Colon (tissue), 2 donors: ENCODE results near the gene CACNA1G.

Experiments used
- FAIRE-seq: peaks from 2 replicates; lab custom pipeline; 2012; peaks lifted over from hg19 to GRCh38; lab: Jason Lieb, UNC
- donor health status: control.
- donor health status: control.

The CACNA1G gene

DNA sequence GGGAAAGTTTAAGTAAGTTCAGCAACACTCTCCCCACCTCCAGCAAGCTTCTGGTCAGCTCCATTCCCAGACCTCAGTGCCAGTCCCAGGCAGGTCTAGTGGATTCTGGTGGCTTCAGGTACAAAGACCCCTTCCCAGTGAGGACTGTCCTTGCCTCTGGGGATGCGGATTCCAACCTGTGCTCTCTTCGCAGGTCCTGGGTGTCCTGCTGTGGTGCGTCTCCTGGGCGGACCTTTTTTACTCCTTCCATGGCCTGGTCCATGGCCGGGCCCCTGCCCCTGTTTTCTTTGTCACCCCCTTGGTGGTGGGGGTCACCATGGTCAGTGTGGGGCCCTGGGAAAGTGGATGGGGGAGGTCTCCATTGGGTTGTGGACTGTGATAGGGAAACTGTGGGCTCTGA is 96.0 kb downstream of the CACNA1G start:
- FAIRE-seq = no peak

DNA sequence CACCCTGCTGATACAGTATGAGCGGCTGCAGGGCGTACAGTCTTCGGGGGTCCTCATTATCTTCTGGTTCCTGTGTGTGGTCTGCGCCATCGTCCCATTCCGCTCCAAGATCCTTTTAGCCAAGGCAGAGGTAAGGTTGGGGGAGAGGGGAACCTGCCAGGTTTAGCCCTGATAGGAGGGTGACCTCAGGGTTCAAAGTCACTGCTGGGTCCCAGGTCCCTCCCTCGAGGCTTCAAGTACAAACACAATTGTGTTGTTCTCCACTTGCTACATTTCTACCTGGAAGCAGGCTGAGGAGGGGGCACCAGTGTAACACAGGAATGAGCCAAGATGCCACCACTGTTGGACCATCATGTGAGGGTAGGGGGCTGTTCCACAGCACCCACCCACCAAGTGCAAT is 96.5 kb downstream of the CACNA1G start:
- FAIRE-seq = no peak

DNA sequence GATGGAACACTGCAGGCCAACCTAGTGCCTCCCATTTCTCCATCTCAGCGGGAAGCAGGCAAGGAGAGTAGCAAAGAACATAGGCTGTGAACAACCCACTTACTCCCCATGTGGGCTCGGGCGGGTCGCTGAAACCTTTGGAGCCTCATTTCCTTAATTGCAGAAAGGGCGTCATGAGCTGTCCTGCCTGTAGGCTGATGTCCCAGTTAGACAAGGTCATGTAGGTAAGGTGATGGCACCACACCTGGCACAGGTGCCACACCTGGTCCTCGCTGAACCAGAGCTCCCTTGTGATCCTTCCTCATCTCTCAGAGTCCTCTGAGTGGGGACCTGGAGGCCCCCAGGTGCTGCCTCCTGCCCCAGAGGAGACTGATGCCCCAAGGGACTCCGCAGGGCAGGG is 97.1 kb downstream of the CACNA1G start:
- FAIRE-seq = no peak

DNA sequence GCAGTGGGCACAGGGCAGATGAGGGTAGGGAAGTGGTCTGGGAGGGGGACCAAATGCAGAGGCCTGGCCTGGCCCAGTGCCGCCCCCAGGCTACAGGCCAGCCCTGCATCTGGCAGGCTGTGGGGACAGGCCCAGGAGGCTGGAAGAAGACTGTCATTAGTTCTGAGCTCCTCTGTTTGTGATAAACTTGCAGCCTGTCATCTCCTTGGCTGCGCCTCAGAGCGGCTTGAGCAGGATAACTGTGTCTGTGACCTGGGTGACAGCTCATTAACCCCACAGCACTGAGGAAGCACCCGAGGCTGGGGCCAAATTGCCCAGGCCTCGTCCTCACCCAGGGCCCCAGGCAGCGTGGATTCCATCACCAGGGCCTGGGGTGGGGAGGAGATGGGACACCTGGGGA is 98.1 kb downstream of the CACNA1G start:
- FAIRE-seq = no peak

DNA sequence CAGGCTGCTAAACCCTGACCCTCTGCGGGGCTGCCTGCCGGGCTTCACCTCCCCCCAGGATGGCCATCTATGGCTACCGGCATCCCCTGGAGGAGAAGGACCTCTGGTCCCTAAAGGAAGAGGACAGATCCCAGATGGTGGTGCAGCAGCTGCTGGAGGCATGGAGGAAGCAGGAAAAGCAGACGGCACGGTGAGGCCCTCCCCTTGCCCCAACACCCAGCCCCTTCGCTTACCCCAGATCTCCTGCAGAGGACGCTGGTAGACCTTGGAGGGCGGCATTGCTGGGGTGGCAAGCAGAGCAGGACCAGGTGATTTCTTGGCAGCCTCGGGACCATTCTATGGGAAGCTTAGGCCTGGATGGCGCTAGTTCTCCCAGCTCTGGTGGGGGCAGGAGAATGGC is 98.7 kb downstream of the CACNA1G start:
- no peak for FAIRE-seq

DNA sequence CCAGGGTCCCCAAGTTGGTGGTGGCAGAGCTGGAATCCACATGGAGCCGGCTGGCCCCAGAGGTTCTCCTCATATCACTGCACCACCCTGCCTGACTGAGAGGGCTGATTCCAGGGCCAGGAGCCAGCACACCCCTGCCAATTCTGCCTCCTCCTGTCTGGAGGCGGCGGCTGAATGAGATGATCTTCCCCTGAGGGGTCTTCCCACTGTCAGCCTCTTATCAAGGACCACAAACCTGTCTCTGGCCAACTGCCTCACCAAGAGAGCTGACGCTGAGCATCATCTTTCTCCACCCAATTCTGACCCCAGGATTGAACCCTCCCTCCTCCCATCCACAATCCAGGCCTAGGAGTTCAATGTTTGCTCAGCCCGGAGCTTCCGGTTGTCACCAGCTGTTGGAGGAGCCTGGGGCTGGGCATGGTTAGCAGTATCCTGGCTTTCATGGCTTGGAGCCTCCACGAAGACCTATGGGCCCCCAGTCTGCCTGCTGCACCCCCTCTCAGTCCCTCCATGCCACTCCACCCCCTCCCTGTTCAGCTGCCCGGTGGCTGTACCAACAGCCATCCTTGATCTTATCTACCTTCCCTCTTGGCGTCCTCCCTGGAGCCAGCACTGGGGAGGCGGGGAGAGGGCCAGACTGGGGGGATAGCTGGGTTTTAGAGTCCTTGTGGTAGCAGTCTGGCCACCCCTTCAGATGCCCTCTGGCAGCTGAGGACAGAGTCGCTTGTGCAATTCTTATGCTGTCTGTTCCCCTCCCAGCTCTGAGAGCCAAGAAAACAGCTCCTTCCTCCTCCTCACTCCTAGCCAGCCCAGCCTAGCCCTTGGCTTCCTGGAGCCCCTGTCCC is 99.7 kb downstream of the CACNA1G start:
- FAIRE-seq = no peak

DNA sequence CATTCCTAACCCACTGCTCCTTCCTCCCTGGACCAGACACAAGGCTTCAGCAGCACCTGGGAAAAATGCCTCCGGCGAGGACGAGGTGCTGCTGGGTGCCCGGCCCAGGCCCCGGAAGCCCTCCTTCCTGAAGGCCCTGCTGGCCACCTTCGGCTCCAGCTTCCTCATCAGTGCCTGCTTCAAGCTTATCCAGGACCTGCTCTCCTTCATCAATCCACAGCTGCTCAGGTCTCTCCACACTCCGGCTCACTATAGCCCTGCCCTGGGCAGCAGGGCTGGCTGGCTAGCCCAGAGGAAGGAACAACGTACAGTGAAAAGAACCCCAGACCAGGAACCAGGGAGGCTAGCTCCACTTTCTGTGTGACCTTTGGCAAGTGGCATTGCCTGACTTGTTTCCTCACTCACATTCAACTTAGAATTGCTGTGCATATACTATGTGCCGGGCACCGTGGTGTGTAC is 100.4 kb downstream of the CACNA1G start:
- FAIRE-seq = no peak

DNA sequence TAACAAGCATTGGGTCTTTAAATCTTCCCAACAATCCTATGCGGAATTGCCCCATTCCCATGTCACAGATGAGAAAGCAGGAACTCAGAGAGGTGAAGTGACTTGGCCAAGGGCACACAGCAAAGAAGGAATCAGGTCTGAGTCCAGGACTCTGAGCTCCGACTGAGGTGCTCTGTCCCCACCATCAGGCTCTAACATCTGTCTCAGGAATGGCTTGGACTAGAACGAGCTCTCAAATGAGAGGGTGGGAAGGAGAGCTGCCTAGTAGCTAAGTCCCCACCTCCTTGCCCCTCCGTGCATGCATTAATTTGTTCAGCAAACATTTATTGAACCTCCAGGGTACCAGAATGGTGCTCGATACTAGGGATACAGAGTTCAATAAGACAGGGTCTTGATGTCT is 100.8 kb downstream of the CACNA1G start:
- FAIRE-seq = no peak

DNA sequence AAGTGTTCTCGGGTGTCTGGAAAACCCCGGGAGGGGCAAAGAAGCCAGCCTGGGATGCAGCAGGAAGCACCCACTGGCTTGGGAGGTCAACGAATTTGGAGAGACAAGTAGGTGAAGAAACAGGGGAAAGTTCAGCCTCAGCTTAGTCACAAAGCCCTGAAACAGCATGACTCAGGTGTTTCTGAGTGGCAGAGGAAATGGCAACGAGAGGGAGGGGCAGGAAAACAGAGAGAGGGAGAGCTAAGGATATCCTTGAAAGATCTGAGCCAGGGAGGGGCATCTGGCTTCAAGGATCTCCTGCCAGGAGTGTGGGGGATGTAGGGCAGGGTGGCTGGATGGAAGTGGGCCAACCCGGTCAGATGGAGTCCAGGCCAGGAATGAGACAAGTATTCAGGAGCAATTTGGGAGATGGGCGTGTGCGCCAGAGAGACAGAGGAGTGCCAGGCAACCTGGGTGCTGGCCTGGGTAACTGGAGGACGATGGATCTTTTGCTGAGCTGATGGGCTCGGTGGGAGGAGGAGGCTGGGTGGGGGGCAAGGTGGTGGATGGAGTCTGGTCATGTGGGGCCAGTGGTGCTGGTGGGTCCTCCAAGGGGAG is 101.4 kb downstream of the CACNA1G start:
- FAIRE-seq = no peak

DNA sequence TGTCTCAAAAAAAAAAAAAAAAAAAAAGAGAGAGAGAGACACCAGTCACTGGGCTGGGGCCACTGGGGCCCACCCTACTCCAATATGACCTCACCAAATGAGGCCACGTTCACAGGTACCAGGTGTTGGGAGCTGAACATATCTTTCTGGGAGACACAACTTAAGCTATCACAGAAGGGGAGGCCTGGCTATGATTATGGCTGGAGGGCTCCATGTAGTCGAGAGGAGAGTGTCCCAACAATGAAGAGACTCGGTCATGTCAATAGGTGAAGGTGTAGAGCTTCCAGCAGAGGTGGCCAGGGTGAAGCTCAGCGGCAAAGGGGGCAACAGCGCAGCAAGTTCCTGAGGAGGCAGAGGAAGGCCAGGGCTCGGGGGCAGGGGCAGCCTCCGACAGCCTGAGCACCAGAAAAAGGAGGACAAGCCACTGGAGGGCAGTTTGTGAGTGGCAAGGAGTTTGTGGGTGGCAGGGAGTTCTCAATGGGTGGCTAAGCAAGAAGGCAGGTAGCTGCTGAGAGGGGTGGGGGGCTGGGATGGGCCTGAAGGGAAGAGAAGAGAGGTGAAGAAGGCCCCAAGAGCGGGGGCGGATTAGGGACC is 102.2 kb downstream of the CACNA1G start:
- FAIRE-seq = no peak

DNA sequence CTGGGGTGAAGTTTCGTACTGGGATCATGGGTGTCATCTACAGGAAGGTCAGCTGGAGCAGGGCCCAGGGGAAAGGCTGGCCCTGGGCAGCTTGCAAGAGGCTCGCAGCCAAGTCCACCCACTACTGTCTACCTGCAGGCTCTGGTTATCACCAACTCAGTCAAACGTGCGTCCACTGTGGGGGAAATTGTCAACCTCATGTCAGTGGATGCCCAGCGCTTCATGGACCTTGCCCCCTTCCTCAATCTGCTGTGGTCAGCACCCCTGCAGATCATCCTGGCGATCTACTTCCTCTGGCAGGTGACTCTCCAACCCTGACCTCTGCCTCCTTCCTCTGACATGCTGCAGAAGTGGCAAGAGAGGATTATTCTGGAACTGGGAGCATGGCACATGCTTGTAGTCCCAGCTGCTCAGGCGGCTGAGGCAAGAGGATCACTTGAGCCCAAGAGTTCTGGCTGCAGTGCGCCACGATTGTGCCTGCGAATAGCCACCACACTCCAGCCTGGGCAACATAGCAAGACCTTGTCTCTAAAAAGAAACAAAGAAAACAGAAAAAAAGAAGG is 103.4 kb downstream of the CACNA1G start:
- no peak for FAIRE-seq

DNA sequence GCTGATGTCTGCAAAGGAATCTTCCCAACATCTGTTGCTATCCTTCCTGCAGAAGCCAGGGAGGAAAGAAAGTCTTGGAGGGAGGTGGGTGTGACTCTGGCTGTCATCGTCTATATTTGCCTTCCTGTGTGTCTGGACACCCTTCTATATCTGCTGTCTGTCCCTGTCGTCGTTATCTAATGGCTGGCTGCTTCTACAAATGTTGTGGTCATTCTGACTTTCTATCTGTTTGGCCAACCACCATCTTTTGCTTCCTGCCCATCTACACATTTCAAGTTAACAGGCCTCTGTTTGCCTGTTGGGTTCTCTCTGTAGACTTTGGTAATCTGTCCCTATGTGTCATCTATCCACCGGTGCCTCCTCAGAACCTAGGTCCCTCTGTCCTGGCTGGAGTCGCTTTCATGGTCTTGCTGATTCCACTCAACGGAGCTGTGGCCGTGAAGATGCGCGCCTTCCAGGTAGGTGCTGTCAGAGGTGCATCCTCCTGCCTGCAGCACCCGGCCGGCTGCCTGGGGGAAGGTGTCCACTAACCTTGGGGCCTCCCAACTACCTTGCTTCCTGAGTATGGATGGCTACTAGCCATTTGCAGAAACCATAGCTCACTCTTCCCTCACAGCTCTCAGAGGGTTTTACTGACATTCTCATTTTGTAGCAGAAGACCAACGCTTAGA is 104.4 kb downstream of the CACNA1G start:
- FAIRE-seq = no peak

DNA sequence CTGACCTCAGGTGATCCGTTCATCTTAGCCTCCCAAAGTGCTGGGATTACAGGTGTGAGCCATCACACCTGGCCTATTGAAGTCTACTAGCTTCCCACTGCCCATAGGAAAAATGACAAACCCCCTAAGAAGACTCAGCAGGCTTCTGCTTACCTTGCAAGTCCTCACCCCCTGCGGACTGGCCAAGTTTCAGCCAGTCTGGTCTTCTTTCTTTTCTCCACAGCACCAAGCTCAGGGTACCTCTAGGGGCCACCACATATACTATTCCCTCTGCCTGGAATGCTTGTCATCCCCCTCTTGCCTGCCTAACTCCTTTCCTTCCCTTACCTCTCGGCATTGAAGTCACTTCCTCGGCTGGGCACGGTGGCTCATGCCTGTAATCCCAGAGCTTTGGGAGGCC is 105.3 kb downstream of the CACNA1G start:
- FAIRE-seq = no peak

DNA sequence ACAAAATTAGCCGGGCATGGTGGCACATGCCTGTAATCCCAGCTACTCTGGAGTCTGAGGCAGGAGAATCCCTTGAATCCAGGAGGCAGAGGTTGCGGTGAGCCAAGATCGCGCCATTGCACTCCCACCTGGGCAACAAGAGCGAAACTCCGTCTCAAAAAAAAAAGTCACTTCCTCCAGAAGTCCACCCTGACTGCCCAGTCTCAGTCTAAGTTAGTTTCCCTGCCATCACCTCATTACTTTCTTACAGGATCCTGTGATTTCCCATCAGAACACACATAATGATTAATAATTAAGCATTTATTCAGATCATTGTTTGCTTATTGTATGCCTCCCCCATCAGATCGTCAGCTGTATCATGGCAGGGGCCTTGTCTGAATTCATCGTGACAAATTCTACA is 105.8 kb downstream of the CACNA1G start:
- no peak for FAIRE-seq

DNA sequence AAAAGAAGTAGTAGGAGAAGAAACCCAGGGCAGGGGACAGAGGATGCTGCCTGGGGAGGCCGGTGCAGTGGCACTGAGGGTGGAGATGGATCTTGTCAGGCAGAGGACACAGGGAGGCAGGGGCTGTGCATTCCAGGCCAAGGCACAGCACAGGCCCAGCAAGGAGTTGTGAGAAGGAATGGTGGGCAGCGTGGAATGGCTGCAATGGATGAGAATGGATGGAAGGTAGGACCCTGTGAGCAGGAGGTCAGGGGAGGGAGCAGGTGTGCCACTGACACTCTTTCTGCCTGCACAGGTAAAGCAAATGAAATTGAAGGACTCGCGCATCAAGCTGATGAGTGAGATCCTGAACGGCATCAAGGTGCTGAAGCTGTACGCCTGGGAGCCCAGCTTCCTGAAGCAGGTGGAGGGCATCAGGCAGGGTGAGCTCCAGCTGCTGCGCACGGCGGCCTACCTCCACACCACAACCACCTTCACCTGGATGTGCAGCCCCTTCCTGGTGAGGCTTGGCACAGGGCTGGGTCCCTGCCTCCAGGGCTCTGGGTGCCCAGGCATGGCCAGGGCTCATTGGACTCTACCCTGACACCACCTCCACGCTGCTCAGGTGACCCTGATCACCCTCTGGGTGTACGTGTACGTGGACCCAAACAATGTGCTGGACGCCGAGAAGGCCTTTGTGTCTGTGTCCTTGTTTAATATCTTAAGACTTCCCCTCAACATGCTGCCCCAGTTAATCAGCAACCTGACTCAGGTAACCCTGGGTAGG is 106.9 kb downstream of the CACNA1G start:
- FAIRE-seq = no peak

DNA sequence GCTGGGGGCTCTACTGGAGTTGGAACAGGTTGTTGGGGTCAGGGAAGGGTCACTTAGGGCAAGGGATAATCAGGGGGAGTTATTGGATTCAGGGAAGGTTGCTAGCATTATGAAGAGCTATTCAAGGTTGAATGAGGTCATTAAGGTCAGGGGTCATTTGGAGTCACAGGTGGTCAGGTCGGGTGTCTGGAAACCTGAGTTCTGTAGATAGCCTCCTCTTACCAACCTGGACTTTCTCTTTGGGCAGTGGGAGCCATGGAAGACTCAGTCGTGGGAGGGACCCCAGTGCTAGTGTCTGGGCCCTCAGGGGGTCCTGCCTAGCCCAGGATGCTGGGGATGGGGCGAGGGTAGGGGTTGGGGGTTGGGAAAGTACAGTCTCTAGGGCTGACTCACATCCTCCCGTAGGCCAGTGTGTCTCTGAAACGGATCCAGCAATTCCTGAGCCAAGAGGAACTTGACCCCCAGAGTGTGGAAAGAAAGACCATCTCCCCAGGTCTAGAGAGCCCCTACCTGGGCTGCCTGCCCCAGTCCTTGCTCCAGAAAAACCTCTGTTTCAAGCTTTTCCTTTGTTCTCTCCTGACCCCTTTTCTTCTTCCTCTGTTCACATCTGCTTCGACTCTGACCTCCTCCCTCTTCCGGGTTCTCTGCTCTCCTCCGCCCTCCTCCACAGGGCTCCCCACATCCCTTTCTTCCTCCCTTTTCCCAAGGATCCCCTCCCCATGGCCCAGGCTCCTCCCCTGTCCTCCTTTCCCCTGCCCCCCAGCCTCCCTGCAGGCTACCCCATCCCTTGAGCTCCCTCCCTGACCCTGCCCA is 107.7 kb downstream of the CACNA1G start:
- no peak for FAIRE-seq

DNA sequence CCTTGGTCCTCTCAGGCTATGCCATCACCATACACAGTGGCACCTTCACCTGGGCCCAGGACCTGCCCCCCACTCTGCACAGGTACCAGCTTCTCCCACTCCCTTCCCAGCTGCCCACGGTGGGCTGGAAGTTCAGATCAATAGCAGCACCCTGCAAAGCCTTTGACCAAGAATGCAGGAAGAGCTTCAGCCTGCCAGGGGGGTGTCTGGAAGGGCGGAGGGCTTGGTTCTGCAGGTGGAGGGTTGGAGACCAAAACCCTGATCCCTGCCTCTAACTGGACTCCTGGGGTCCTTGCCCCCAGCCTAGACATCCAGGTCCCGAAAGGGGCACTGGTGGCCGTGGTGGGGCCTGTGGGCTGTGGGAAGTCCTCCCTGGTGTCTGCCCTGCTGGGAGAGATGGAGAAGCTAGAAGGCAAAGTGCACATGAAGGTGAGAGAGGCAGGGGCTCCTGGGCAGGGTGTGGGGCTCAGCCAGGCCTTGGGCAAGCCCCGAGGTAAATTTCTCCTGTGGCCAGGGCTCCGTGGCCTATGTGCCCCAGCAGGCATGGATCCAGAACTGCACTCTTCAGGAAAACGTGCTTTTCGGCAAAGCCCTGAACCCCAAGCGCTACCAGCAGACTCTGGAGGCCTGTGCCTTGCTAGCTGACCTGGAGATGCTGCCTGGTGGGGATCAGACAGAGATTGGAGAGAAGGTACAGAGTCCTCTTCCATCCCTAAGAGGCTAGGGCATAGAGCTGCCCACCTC is 108.5 kb downstream of the CACNA1G start:
- FAIRE-seq = no peak

DNA sequence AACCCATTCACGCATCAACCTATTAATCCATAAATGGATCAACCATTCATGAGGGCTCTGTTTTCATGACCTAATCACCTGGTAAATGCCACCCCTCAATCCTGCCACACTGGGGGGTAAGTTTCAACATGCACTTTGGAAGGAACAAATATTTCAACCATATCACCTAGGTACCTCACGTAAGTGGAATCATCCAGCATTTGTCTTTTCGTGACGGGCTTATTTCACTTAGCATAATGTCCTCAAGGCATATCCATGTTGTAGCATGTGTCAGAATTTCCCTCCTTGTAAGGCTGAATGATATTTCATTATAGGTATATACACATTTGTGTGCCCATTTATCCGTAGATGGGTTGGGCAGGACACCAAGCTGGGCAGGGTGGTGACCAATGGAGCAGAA is 111.6 kb downstream of the CACNA1G start:
- no peak for FAIRE-seq

DNA sequence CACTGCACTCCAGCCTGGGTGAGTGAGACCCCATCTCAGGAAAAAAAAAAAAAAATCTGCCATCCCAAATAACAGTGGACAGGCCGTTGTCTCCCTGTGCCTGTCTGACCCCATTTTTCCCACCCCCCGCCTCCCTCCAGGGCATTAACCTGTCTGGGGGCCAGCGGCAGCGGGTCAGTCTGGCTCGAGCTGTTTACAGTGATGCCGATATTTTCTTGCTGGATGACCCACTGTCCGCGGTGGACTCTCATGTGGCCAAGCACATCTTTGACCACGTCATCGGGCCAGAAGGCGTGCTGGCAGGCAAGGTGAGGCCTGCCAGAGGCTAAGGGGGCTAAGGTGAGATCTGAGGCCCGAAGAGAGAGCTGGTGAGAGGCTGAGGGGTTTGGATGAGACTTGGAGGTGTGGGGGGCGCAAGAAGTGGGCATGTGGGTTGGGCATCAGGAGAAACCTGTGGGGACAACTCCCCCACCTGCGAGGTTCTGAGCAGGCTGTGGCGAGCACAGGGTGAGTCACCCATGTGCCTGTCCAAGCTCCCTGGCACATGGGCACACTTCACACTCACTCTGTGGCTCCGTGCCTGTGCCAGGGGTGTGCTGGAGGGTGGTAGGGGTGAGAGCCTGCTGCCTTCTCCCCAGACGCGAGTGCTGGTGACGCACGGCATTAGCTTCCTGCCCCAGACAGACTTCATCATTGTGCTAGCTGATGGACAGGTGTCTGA is 112.5 kb downstream of the CACNA1G start:
- FAIRE-seq = no peak

DNA sequence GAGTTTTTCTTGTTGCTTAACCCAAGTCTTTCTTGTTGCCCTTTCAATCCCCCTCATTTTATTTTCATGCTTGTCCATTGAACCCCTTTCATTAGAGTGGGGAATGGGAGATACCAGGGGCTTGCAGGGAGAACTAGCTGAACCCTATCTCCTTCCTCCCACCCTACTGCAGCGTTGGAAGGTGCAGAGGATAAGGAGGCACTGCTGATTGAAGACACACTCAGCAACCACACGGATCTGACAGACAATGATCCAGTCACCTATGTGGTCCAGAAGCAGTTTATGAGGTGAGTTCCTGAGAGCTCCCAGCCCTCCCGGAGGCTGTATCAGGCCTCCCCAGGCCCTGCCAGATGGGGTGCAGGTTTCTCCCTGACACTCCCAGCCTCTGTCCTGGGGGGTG is 114.7 kb downstream of the CACNA1G start:
- FAIRE-seq = no peak
